SK-N-SH (cell line): ENCODE data around the gene FRAT2. TPM values are rescaled to one million over a fixed set of nuclear protein-coding genes. Genes with fewer than 3 reads are reported as not detected.

Experiments used
- CTCF ChIA-PET: fragments of 300-600, 350-600 bp; formaldehyde crosslinking; extraction: SDS; loops from one replicate; lab custom pipeline; 2021; lab: Yijun Ruan, JAX
- POLR2A ChIA-PET: fragments of 350-600 bp; sonication (Branson Sonifier 250); formaldehyde crosslinking; extraction: SDS; loops from one replicate; lab custom pipeline; 2020; ENCODE audit warnings: antibody characterized with exemption, inconsistent platforms; lab: Yijun Ruan, JAX
- DNase-seq: peaks from one replicate; pipeline ENCODE4 v3.0.0; 2012
- H2AFZ ChIP-seq: fragments of 200-600 bp; sonication (generic); 2 replicates; pipeline ENCODE4 v1.8.1; 2016; ENCODE audit warnings: antibody characterized with exemption, mild to moderate bottlenecking, low read depth
- H3F3A ChIP-seq: fragments of 200-600 bp; sonication (generic); replicated peaks from 2 replicates; pipeline ENCODE3; 2016; ENCODE audit warnings: antibody characterized with exemption, mild to moderate bottlenecking; ENCODE audit not compliant: insufficient read depth
- H3K27ac ChIP-seq, 2 experiments: fragments of 200-500 bp in 1 of 2; fragments of 200-600 bp in 1 of 2; sonication (Bioruptor generic) in 1 of 2; sonication (generic), shearing (Covaris generic) in 1 of 2; 2 replicates each; pipeline versions ENCODE4 v1.5.1 to v1.6.1; 2014 to 2016; ENCODE audit warnings: low read depth in 2 of 2, inconsistent platforms in 1 of 2, low read length in 1 of 2, mild to moderate bottlenecking in 1 of 2, mixed read lengths in 1 of 2
- H3K27me3 ChIP-seq: fragments of 200-600 bp; sonication (generic), shearing (Covaris generic); 2 replicates; pipeline ENCODE4 v1.6.1; 2016; ENCODE audit warnings: mixed run types; ENCODE audit not compliant: insufficient read depth
- H3K36me3 ChIP-seq, 2 experiments: fragments of 200-500 bp in 1 of 2; fragments of 200-600 bp in 1 of 2; sonication (Bioruptor generic) in 1 of 2; sonication (generic) in 1 of 2; replicated peaks in 1 of 2; 2 replicates each; pipeline versions ENCODE3 to v1.5.1; 2014 to 2016; ENCODE audit warnings: low read length in 1 of 2, mild to moderate bottlenecking in 1 of 2; ENCODE audit not compliant: insufficient read depth in 2 of 2, control insufficient read depth in 1 of 2
- H3K4me1 ChIP-seq, 2 experiments: fragments of 200-500 bp in 1 of 2; fragments of 200-600 bp in 1 of 2; sonication (Bioruptor generic) in 1 of 2; sonication (generic), shearing (Covaris generic) in 1 of 2; 2 replicates each; pipeline versions ENCODE4 v1.5.1 to v1.6.1; 2014 to 2016; ENCODE audit warnings: low read depth in 1 of 2, low read length in 1 of 2, mixed run types in 1 of 2; ENCODE audit not compliant: insufficient read depth in 2 of 2, control insufficient read depth in 1 of 2
- H3K4me2 ChIP-seq: fragments of 200-600 bp; sonication (generic), shearing (Covaris generic); 2 replicates; pipeline ENCODE4 v1.6.1; 2017; ENCODE audit warnings: mixed run types
- H3K4me3 ChIP-seq, 2 experiments: fragments of 200-500 bp in 1 of 2; fragments of 200-600 bp in 1 of 2; sonication (Bioruptor generic) in 1 of 2; sonication (generic), shearing (Covaris generic) in 1 of 2; 2 replicates each; pipeline versions ENCODE4 v1.5.1 to v1.8.1; 2014 to 2016; ENCODE audit warnings: low read depth in 2 of 2, inconsistent platforms in 1 of 2, low read length in 1 of 2, mild to moderate bottlenecking in 1 of 2, mixed read lengths in 1 of 2, moderate library complexity in 1 of 2
- H3K79me2 ChIP-seq: fragments of 200-600 bp; sonication (generic); 2 replicates; pipeline ENCODE4 v1.8.1; 2017; ENCODE audit warnings: mild to moderate bottlenecking; ENCODE audit not compliant: insufficient read depth
- H3K9ac ChIP-seq: fragments of 200-600 bp; sonication (generic); 2 replicates; pipeline ENCODE4 v1.6.1; 2017; ENCODE audit warnings: mixed run types
- H3K9me2 ChIP-seq: fragments of 200-600 bp; sonication (generic); 2 replicates; pipeline ENCODE4 v1.6.1; 2017; ENCODE audit warnings: mixed run types
- H3K9me3 ChIP-seq: fragments of 200-600 bp; sonication (generic); 2 replicates; pipeline ENCODE4 v1.6.1; 2017; ENCODE audit warnings: mixed run types, mild to moderate bottlenecking, moderate library complexity
- H4K20me1 ChIP-seq: fragments of 200-600 bp; sonication (generic); 2 replicates; pipeline ENCODE4 v1.6.1; 2017; ENCODE audit warnings: mild to moderate bottlenecking, mixed run types; ENCODE audit not compliant: insufficient read depth
- FOXJ3 ChIP-seq: sonication (generic); formaldehyde crosslinking; IDR thresholded peaks from 2 replicates; pipeline ENCODE4 v1.5.1; 2020; ENCODE audit warnings: mild to moderate bottlenecking, missing genetic modification reagents
- GABPA ChIP-seq: IDR thresholded peaks from 2 replicates; pipeline ENCODE4 v1.4.0; 2012; ENCODE audit warnings: low read depth, mild to moderate bottlenecking
- IRF3 ChIP-seq: fragments of 150-350 bp; IDR thresholded peaks from 2 replicates; pipeline ENCODE4 v1.6.1; 2016; ENCODE audit warnings: mild to moderate bottlenecking, low read depth, low read length
- JUND ChIP-seq: IDR thresholded peaks from 2 replicates; pipeline ENCODE4 v1.4.0; 2012
- MXI1 ChIP-seq: IDR thresholded peaks from 2 replicates; pipeline ENCODE4 v1.6.1; 2012; ENCODE audit warnings: mild to moderate bottlenecking, low read depth, low read length, improper control_type of control experiment
- POLR2AphosphoS5 ChIP-seq: IDR thresholded peaks from 2 replicates; pipeline ENCODE4 v1.6.1; 2012; ENCODE audit warnings: low read depth, low read length
- RAD21 ChIP-seq: IDR thresholded peaks from 2 replicates; pipeline ENCODE4 v1.6.1; 2012; ENCODE audit warnings: mild to moderate bottlenecking, low read length
- RCOR1 ChIP-seq: fragments of 150-350 bp; IDR thresholded peaks from 2 replicates; pipeline ENCODE4 v1.6.1; 2017; ENCODE audit warnings: antibody characterized with exemption, low read length
- RXRA ChIP-seq: IDR thresholded peaks from 2 replicates; pipeline ENCODE4 v1.4.0; 2012; ENCODE audit warnings: low read depth, mild to moderate bottlenecking, borderline replicate concordance
- SMC3 ChIP-seq: IDR thresholded peaks from 2 replicates; pipeline ENCODE4 v1.6.1; 2012; ENCODE audit warnings: low read depth, low read length, improper control_type of control experiment
- TAF1 ChIP-seq: IDR thresholded peaks from 2 replicates; pipeline ENCODE4 v1.6.1; 2012; ENCODE audit warnings: low read depth, mild to moderate bottlenecking, low read length, moderate library complexity, borderline replicate concordance
- TCF12 ChIP-seq: IDR thresholded peaks from 2 replicates; pipeline ENCODE4 v1.4.0; 2012
- TEAD4 ChIP-seq: IDR thresholded peaks from 2 replicates; pipeline ENCODE4 v1.4.0; 2012; ENCODE audit warnings: mild to moderate bottlenecking, borderline replicate concordance; ENCODE audit not compliant: insufficient read depth
- YY1 ChIP-seq: IDR thresholded peaks from 2 replicates; pipeline ENCODE4 v1.4.0; 2012; ENCODE audit warnings: low read depth, mild to moderate bottlenecking
- WGBS: methylation state at CpG from one replicate; pipeline ENCODE4 v1.1.6; 2017; ENCODE audit warnings: low lambda C conversion rate; 5-methylcytosine and 5-hydroxymethylcytosine counted together
- polyA plus RNA-seq, 3 experiments: library from polyadenylated mRNA; depleted of rRNA; stranded (reverse); fragments of >200 nt; gene quantifications; 2 replicates each; pipeline ENCODE4 v1.2.3, GENCODE V29; 2012
- TF ChIP-seq, protein P1 (sequence below): IDR thresholded peaks from 2 replicates; pipeline ENCODE4 v1.4.0; 2012; ENCODE audit warnings: low read depth, borderline replicate concordance
- TF ChIP-seq, protein P2 (sequence below): fragments of 150-350 bp; IDR thresholded peaks from 2 replicates; pipeline ENCODE4 v1.6.1; 2017; ENCODE audit warnings: antibody characterized with exemption, low read length, low read depth, borderline replicate concordance
- TF ChIP-seq, protein P3 (sequence below): IDR thresholded peaks from 2 replicates; pipeline ENCODE4 v1.6.1; 2012; ENCODE audit warnings: mild to moderate bottlenecking, low read depth, low read length, moderate library complexity

The FRAT2 gene
- polyA plus RNA-seq, 1 of the 3 experiments (the other 2 are of a cell fraction), result 2.4 TPM

DNA sequence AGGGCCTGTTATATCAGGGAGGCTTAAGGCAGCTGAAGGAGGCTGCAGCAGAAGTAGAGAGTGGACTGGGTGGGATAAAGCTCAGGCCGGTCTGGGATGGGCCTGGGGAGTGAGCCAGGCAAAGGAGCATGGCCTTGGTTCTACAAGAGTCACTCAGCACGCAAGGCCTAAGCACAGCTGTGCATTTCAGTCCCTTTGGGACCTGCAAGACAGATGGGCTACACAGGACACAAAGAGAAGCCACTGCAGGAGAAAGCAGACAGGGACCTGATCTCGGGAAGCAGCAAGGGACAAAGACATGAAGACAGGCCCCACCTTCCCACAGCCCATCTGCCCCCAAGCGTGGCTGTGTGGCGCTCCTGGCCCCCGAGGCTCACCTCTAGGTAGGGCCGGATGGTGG is 37.2 kb upstream of the FRAT2 start:
- Histone ChIP-seq H3F3A (no peaks in the 10 kb centered on the region), H3K4me1 (no peaks in the 10 kb centered on the region), H3K27ac (no peak overlapping the region), H3K36me3 (peaks cover 3 to 60% of the 10 kb centered on the region in 2 experiments), H3K4me2 (no peak overlapping the region), H3K79me2 (no peaks in the 10 kb centered on the region), H3K9me3 (no peaks in the 10 kb centered on the region), H3K9ac (no peak overlapping the region), H3K27me3 (no peaks in the 10 kb centered on the region), H4K20me1 (no peaks in the 10 kb centered on the region), H2AFZ (no peak overlapping the region), H3K9me2 (no peaks in the 10 kb centered on the region), H3K4me3 (no peak overlapping the region)
- ChIA-PET CTCF (interaction anchor here (1.4 kb wide), 1 partner anchor 94 kb away, joined by 7 read pairs; no protein-coding TSS in a partner anchor), POLR2A (no interaction called here)
- TF ChIP-seq POLR2AphosphoS5, result no peak
- WGBS, result 96% methylated on average over 5 of the region's 7 CpGs
- no peak for DNase-seq

DNA sequence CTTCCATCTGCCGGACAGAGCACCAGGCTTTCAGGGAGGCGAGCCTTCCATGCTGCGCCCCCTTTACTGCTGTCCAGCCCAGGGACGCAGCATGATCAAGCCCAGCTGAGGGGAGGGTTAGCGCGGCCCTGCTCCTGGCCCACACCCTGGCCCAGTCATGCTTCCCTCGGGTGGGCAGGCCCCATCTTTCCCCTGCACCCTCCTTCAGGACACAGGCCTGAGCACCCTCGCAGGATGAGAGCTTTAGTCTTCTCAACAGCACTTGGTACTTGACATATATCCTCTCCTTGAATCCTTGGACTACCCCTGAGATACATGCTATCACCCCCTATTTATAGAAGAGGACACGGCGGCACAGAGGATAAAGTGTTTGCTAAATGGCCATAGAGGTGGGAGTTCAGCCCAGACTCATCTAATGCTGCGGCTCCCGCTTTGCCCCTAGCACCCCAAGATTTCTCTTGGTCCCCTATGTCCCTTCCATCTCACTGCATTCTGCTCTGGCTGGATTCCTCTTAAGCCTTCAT is 32.7 kb upstream of the FRAT2 start:
- Histone ChIP-seq H3K36me3 (peaks cover 7 to 78% of the 10 kb centered on the region in 2 experiments), H3F3A (no peaks in the 10 kb centered on the region), H4K20me1 (no peaks in the 10 kb centered on the region), H3K9me3 (no peaks in the 10 kb centered on the region), H3K27me3 (no peaks in the 10 kb centered on the region), H3K4me2 (no peak overlapping the region), H3K9ac (no peak overlapping the region), H3K79me2 (no peaks in the 10 kb centered on the region), H3K4me3 (no peak overlapping the region), H2AFZ (no peak overlapping the region), H3K27ac (no peak overlapping the region), H3K4me1 (no peaks in the 10 kb centered on the region), H3K9me2 (no peaks in the 10 kb centered on the region)
- TF ChIP-seq JUND (no peak), TEAD4 (no peak), YY1 (no peak), FOXJ3 (CRISPR knock-in tag) (no peak)
- TF ChIP-seq, protein P1, sequence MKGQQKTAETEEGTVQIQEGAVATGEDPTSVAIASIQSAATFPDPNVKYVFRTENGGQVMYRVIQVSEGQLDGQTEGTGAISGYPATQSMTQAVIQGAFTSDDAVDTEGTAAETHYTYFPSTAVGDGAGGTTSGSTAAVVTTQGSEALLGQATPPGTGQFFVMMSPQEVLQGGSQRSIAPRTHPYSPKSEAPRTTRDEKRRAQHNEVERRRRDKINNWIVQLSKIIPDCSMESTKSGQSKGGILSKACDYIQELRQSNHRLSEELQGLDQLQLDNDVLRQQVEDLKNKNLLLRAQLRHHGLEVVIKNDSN, result no peak
- CTCF ChIA-PET, result interaction anchor here (0.9 kb wide), 1 partner anchor 8 kb away, joined by 3 read pairs; no protein-coding TSS in a partner anchor
- POLR2A ChIA-PET, result no interaction called here
- WGBS, result 100% methylated on average over 9 of the region's 12 CpGs
- no peak for DNase-seq

DNA sequence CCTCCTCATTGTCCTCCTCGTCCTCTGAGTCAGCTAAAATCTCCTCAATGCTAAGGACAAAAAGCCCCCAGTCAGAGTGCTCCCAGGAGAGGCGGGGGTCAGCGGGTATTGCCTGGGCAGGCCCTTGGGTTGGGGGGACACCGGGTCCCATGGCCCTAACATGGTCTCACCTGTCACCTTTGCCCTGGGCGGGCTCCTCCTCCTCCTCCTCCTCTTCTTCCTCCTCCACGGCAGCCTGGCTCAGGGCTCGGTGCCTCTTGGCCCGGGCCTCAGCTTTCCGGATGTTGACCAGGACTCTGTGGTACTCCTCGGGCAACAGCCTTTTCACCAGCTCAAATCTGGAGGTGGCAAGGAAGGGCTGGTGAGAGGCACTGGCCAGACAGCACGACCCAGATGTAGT is 32.0 kb upstream of the FRAT2 start:
- no peaks in the 10 kb centered on the region for H3K79me2 ChIP-seq
- no peaks in the 10 kb centered on the region for H3K9me2 ChIP-seq
- H3K4me2 ChIP-seq, result no peak overlapping the region
- H3K9me3 ChIP-seq, result no peaks in the 10 kb centered on the region
- H3F3A ChIP-seq, result no peaks in the 10 kb centered on the region
- DNase-seq, result no peak
- POLR2A ChIA-PET, result no interaction called here
- no peaks in the 10 kb centered on the region for H3K4me1 ChIP-seq
- H3K4me3 ChIP-seq, result no peak overlapping the region
- H2AFZ ChIP-seq, result no peak overlapping the region
- H3K27ac ChIP-seq, result no peak overlapping the region
- H3K27me3 ChIP-seq, result no peaks in the 10 kb centered on the region
- H3K9ac ChIP-seq, result no peak overlapping the region
- no peaks in the 10 kb centered on the region for H4K20me1 ChIP-seq
- 93% methylated on average over 8 of the region's 11 CpGs for WGBS
- H3K36me3 ChIP-seq, result peaks cover 7 to 74% of the 10 kb centered on the region in 2 experiments
- CTCF ChIA-PET, result no interaction called here
- no peak for TF ChIP-seq RCOR1
- no peak for TF ChIP-seq GABPA
- TF ChIP-seq, protein P2, sequence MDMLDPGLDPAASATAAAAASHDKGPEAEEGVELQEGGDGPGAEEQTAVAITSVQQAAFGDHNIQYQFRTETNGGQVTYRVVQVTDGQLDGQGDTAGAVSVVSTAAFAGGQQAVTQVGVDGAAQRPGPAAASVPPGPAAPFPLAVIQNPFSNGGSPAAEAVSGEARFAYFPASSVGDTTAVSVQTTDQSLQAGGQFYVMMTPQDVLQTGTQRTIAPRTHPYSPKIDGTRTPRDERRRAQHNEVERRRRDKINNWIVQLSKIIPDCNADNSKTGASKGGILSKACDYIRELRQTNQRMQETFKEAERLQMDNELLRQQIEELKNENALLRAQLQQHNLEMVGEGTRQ, result no peak
- TF ChIP-seq MXI1, result no peak
- TF ChIP-seq RAD21, result no peak
- TF ChIP-seq TAF1, result no peak
- TF ChIP-seq, protein P3, sequence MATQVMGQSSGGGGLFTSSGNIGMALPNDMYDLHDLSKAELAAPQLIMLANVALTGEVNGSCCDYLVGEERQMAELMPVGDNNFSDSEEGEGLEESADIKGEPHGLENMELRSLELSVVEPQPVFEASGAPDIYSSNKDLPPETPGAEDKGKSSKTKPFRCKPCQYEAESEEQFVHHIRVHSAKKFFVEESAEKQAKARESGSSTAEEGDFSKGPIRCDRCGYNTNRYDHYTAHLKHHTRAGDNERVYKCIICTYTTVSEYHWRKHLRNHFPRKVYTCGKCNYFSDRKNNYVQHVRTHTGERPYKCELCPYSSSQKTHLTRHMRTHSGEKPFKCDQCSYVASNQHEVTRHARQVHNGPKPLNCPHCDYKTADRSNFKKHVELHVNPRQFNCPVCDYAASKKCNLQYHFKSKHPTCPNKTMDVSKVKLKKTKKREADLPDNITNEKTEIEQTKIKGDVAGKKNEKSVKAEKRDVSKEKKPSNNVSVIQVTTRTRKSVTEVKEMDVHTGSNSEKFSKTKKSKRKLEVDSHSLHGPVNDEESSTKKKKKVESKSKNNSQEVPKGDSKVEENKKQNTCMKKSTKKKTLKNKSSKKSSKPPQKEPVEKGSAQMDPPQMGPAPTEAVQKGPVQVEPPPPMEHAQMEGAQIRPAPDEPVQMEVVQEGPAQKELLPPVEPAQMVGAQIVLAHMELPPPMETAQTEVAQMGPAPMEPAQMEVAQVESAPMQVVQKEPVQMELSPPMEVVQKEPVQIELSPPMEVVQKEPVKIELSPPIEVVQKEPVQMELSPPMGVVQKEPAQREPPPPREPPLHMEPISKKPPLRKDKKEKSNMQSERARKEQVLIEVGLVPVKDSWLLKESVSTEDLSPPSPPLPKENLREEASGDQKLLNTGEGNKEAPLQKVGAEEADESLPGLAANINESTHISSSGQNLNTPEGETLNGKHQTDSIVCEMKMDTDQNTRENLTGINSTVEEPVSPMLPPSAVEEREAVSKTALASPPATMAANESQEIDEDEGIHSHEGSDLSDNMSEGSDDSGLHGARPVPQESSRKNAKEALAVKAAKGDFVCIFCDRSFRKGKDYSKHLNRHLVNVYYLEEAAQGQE, result no peak
- TF ChIP-seq POLR2AphosphoS5, result no peak
- TF ChIP-seq RXRA, result no peak
- no peak for TF ChIP-seq FOXJ3 (CRISPR knock-in tag)
- no peak for TF ChIP-seq TCF12
- no peak for TF ChIP-seq SMC3
- TF ChIP-seq IRF3, result no peak
